Fibroblast of skin of back (primary cell): ENCODE data around the gene GFPT1.
A peak's percentile ranks its signal among the peaks of the same experiment; 100 is the strongest.
"Not testable (repeated sequence)": the region's sequence is repeated elsewhere in the genome, so short reads cannot be mapped to it uniquely, and the experiment has no call there.

Experiments used
- DNase-seq: peaks from one replicate; pipeline ENCODE4 v3.0.0-alpha.2; 2013

Gene GFPT1

GRCh38 chr2:69383176-69383812 is 3.7 kb downstream of the GFPT1 start:
- no peak for DNase-seq

GRCh38 chr2:69382547-69382946 is 4.5 kb downstream of the GFPT1 start:
- DNase-seq, result no peak

- DNase-seq, result peak; percentile 84
These were observed 5.7 kb downstream of the GFPT1 start for GRCh38 chr2:69381337-69381737.

- peak; percentile 50 for DNase-seq
These were observed 6.7 kb downstream of the GFPT1 start for GRCh38 chr2:69380072-69380917.

- DNase-seq, result no peak
These were observed 10.6 kb downstream of the GFPT1 start for GRCh38 chr2:69376403-69376802.

- DNase-seq, result peak; percentile 51
These were observed 11.3 kb downstream of the GFPT1 start for GRCh38 chr2:69375494-69376353.

- DNase-seq, result no peak
These were observed 14.3 kb downstream of the GFPT1 start for GRCh38 chr2:69372767-69373166.

GRCh38 chr2:69369802-69370201 is 17.2 kb downstream of the GFPT1 start:
- no peak for DNase-seq

GRCh38 chr2:69368588-69368987 is 18.4 kb downstream of the GFPT1 start:
- no peak for DNase-seq

- DNase-seq, result no peak
These were observed 27.7 kb downstream of the GFPT1 start for GRCh38 chr2:69359371-69359770.

GRCh38 chr2:69358914-69359313 is 28.1 kb downstream of the GFPT1 start:
- no peak for DNase-seq

- no peak for DNase-seq
These were observed 30.6 kb downstream of the GFPT1 start for GRCh38 chr2:69356471-69356870.

GRCh38 chr2:69354976-69355375 is 32.1 kb downstream of the GFPT1 start:
- DNase-seq, result not testable (repeated sequence)

GRCh38 chr2:69353360-69353759 is 33.7 kb downstream of the GFPT1 start:
- DNase-seq, result no peak

- DNase-seq, result no peak
These were observed 38.2 kb downstream of the GFPT1 start for GRCh38 chr2:69348781-69349180.

- no peak for DNase-seq
These were observed 41.6 kb downstream of the GFPT1 start for GRCh38 chr2:69345434-69345833.

GRCh38 chr2:69344305-69344704 is 42.7 kb downstream of the GFPT1 start:
- no peak for DNase-seq

- DNase-seq, result peak; percentile 59
These were observed 46.8 kb downstream of the GFPT1 start for GRCh38 chr2:69340101-69340775.

GRCh38 chr2:69335311-69335710 is 51.7 kb downstream of the GFPT1 start:
- DNase-seq, result no peak

- DNase-seq, result no peak
These were observed 53.7 kb downstream of the GFPT1 start for GRCh38 chr2:69333352-69333751.

- DNase-seq, result no peak
These were observed 56.2 kb downstream of the GFPT1 start for GRCh38 chr2:69330781-69331180.

- DNase-seq, result no peak
These were observed 64.4 kb downstream of the GFPT1 start for GRCh38 chr2:69322631-69323030.

GRCh38 chr2:69316550-69316949 is 70.5 kb downstream of the GFPT1 start:
- no peak for DNase-seq
